ENCODE data around the gene RAD51AP1.

Gene RAD51AP1

DNA sequence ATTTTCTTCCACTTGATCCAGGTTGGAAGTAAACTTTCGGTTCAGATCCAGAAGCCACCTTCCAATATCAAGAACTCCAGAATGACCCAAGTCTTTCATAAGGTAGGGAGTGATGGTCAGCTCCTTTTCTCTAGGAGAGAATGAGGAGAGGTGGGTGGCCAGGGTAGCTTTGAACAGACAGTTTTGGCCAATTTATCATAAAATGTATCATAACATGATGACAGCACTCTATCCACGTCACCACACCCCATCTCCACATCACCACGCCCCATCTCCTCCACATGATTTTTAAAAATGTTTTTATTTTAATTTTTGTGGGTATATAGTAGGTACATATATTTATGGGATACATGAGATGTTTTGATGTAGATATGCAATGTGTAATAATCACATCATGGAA is 50.2 kb downstream of the RAD51AP1 start:
- no peaks in the 10 kb centered on the region for H3K4me1 ChIP-seq
- no peaks in the 10 kb centered on the region for H3K36me3 ChIP-seq
- peaks cover 10% of the 10 kb centered on the region for H3K27me3 ChIP-seq
- no peaks in the 10 kb centered on the region; the same call in 1 of the 2 replicates for H3K9me3 ChIP-seq
- no peak overlapping the region for H3K4me3 ChIP-seq (ENCODE audit: low read depth, low read length)
- no peak for DNase-seq
- TF ChIP-seq, protein P1, sequence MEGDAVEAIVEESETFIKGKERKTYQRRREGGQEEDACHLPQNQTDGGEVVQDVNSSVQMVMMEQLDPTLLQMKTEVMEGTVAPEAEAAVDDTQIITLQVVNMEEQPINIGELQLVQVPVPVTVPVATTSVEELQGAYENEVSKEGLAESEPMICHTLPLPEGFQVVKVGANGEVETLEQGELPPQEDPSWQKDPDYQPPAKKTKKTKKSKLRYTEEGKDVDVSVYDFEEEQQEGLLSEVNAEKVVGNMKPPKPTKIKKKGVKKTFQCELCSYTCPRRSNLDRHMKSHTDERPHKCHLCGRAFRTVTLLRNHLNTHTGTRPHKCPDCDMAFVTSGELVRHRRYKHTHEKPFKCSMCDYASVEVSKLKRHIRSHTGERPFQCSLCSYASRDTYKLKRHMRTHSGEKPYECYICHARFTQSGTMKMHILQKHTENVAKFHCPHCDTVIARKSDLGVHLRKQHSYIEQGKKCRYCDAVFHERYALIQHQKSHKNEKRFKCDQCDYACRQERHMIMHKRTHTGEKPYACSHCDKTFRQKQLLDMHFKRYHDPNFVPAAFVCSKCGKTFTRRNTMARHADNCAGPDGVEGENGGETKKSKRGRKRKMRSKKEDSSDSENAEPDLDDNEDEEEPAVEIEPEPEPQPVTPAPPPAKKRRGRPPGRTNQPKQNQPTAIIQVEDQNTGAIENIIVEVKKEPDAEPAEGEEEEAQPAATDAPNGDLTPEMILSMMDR (IDR thresholded peaks at IDR 0.05; ENCODE audit: low read depth, low read length) = no peak

DNA sequence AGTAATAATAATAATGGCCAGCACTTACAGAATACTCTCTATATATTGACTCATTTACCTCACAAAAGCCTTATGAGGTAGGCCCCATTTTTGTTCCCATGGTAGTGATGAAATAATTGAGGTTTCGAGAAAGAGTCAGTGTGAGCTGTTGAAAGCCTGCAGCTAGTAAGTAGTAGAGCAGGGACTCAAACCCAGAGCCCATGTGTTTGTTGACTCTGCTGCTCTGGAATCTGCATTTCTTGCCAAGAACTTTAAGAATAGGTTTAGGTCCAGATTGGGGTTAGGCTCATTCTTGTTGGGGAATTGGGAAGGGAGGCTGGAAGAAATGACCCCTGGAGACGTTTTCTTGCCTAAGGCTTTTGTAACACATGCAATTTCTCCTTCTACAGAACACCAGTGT is 51.3 kb downstream of the RAD51AP1 start:
- Histone ChIP-seq H3K4me1 (no peaks in the 10 kb centered on the region), H3K4me3 (ENCODE audit: low read depth, low read length) (no peak overlapping the region), H3K27me3 (peaks cover 14% of the 10 kb centered on the region; the same call in 1 of the 2 replicates), H3K9me3 (no peaks in the 10 kb centered on the region; the same call in 1 of the 2 replicates), H3K36me3 (no peaks in the 10 kb centered on the region)
- TF ChIP-seq, protein P1 (IDR thresholded peaks at IDR 0.05; ENCODE audit: low read depth, low read length) = no peak
- DNase-seq = no peak

DNA sequence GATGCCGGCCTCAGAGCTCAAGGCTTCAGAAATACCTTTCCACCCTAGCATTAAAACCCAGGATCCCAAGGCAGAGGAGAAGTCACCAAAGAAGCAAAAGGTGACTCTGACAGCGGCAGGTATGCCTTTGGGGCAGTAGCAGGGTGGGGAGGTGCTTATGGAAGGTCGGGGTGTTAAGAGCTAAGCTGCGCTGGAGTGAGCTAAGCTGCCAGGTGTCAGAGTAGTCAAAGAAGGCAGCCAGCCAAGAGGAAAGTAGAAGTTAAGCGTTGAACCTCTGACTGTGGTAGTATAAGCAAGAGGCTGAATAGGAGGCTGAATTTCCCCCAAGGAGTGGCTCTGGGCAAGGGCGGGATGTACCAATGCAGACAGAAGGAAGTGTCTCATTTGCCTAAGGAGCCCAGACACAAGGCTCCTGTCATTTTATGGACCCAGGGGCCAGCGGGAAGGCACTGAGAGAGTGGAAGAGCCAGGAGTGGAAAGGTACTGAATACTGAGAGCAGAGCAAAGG is 52.5 kb downstream of the RAD51AP1 start:
- Histone ChIP-seq H3K4me1 (no peaks in the 10 kb centered on the region), H3K36me3 (no peaks in the 10 kb centered on the region), H3K9me3 (no peaks in the 10 kb centered on the region; the same call in 1 of the 2 replicates), H3K27me3 (peaks cover 12% of the 10 kb centered on the region), H3K4me3 (ENCODE audit: low read depth, low read length) (no peak overlapping the region)
- TF ChIP-seq, protein P1 (IDR thresholded peaks at IDR 0.05; ENCODE audit: low read depth, low read length) = no peak
- no peak for DNase-seq

DNA sequence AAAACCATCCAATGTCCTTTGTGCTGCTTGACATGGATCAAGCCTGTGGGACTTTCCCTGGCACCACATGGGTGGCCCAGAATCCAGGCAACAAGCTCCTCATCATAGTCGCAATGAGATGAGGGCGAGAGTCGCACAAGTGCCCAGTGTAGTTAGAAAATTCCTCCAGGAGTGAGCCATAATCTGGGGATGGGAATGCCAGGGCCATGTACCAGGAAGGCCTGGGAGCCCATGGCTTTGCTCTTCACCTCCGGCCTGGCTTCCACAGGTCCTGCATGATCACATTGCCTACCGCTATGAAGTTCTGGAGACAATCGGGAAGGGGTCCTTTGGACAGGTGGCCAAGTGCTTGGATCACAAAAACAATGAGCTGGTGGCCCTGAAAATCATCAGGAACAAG is 57.2 kb downstream of the RAD51AP1 start:
- no peak for DNase-seq
- H3K4me3 ChIP-seq (ENCODE audit: low read depth, low read length) = no peak overlapping the region
- H3K9me3 ChIP-seq = no peaks in the 10 kb centered on the region
- H3K36me3 ChIP-seq = no peaks in the 10 kb centered on the region
- peaks cover 9% of the 10 kb centered on the region for H3K27me3 ChIP-seq
- no peaks in the 10 kb centered on the region for H3K4me1 ChIP-seq
- TF ChIP-seq, protein P1 (IDR thresholded peaks at IDR 0.05; ENCODE audit: low read depth, low read length) = no peak

DNA sequence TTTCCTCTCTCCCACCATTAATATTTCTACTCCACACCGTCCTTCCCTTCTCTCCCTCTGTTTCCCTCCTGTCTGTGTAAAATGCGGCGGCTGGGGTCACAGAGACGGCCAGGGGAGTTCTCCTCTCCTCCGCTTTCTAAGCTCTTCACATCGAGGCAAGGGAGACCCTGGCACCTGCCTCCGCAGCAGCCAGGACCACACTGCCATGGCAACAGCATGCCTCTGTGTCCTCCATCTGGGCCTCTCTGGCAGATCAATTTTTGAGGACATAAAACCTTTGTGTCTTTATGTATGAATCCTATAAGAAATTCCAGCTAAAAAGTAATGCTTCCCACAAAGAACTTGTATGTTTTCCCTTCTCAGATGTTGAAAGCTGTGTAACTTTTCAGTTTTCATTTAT is 64.7 kb downstream of the RAD51AP1 start:
- TF ChIP-seq, protein P1 (IDR thresholded peaks at IDR 0.05; ENCODE audit: low read depth, low read length) = no peak
- DNase-seq = no peak

DNA sequence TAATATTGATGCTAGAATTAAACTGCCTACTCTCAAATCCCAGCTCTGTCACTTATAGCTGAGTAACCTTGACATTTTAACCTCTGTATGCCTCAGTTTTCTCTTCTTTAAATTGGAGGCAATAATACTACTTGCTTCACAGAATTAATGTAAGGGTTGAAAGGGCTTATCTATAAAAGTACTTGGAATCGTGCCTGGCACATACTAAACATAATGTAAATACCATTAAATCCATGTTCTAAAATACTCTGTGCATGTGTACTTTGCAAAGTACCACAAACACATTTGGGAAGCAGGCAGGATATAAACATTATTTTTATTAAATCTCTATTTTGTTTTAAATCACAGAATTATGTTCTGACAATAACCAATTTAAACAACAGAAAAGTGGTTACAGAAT is 65.3 kb downstream of the RAD51AP1 start:
- Histone ChIP-seq H3K27me3 (peaks cover 4% of the 10 kb centered on the region), H3K36me3 (no peaks in the 10 kb centered on the region), H3K4me1 (peaks cover 19% of the 10 kb centered on the region), H3K9me3 (no peaks in the 10 kb centered on the region), H3K4me3 (ENCODE audit: low read depth, low read length) (no peak overlapping the region)
- no peak for DNase-seq
- TF ChIP-seq, protein P1 (IDR thresholded peaks at IDR 0.05; ENCODE audit: low read depth, low read length) = no peak

More for the DNA sequence above, 64.7 kb downstream of the RAD51AP1 start:
- Histone ChIP-seq H3K9me3 (no peaks in the 10 kb centered on the region), H3K36me3 (no peaks in the 10 kb centered on the region), H3K4me1 (peaks cover 19% of the 10 kb centered on the region), H3K27me3 (peaks cover 4% of the 10 kb centered on the region), H3K4me3 (ENCODE audit: low read depth, low read length) (no peak overlapping the region)
